GM12878 (cell line): ENCODE measurements around the gene PAXX. TPM values are rescaled to one million over a fixed set of nuclear protein-coding genes. Genes with fewer than 3 reads are reported as not detected.

ENCODE experiments used
- ATAC-seq: fragments of 200-7000 bp; cut with Tn5 transposase; 3 replicates; pipeline ENCODE4 v1.9.1; 2020; ENCODE audit warnings: mild to moderate bottlenecking, moderate library complexity
- BruUV-seq: library from RNA; stranded (reverse); fragments of 400-500 nt; replicated peaks from 2 replicates; lab custom pipeline; 2021; lab: Mats Ljungman, UMichigan
- CTCF ChIA-PET: fragments of 300-600 bp; sonication (Branson Sonifier 250); formaldehyde crosslinking; extraction: SDS; loops from one replicate; lab custom pipeline; 2021; ENCODE audit warnings: inconsistent platforms; lab: Yijun Ruan, JAX
- POLR2A ChIA-PET: fragments of 350-600 bp; formaldehyde crosslinking; extraction: SDS; loops from one replicate; lab custom pipeline; 2021; ENCODE audit warnings: inconsistent platforms; lab: Charles Lee
- RAD21 ChIA-PET: fragments of 300-600 bp; sonication (Branson Sonifier 250); formaldehyde crosslinking; loops from one replicate; lab custom pipeline; 2023; ENCODE audit warnings: antibody characterized with exemption; ENCODE audit not compliant: unreplicated experiment; lab: Charles Lee
- SMC1A ChIA-PET: fragments of 300-600 bp; sonication (Branson Sonifier 250); formaldehyde crosslinking; loops from one replicate; lab custom pipeline; 2023; ENCODE audit not compliant: unreplicated experiment, uncharacterized antibody; lab: Charles Lee
- DNase-seq: peaks from one replicate; pipeline ENCODE4 v3.0.0-alpha.2; 2011; ENCODE audit warnings: low read depth, low spot score
- FAIRE-seq: peaks from 3 replicates; lab custom pipeline; 2011; peaks lifted over from hg19 to GRCh38; lab: Jason Lieb, UNC
- H2AFZ ChIP-seq: 2 replicates; pipeline ENCODE4 v1.6.0; 2011; ENCODE audit warnings: low read depth, low read length, control low read depth; ENCODE audit not compliant: control insufficient read depth
- H3K27ac ChIP-seq: 2 replicates; pipeline ENCODE4 v1.5.1; 2011; ENCODE audit warnings: control low read depth; ENCODE audit not compliant: control insufficient read depth, insufficient read depth
- H3K27me3 ChIP-seq, 2 experiments: replicated peaks in 1 of 2; 2 replicates each; pipeline versions ENCODE4 v1.6.0 to v1.6.1; 2011; ENCODE audit warnings: low read length in 1 of 2; ENCODE audit not compliant: control insufficient read depth in 2 of 2, insufficient read depth in 2 of 2
- H3K36me3 ChIP-seq, 2 experiments: 2 replicates each; pipeline ENCODE4 v1.5.1; 2011; ENCODE audit warnings: low read length in 1 of 2; ENCODE audit not compliant: control insufficient read depth in 2 of 2, insufficient read depth in 2 of 2
- H3K4me1 ChIP-seq: 2 replicates; pipeline ENCODE4 v1.6.1; 2011; ENCODE audit warnings: mild to moderate bottlenecking, low read length, moderate library complexity, mixed read lengths; ENCODE audit not compliant: control insufficient read depth, insufficient read depth
- H3K4me2 ChIP-seq: 2 replicates; pipeline ENCODE4 v1.6.0; 2011; ENCODE audit warnings: control low read depth; ENCODE audit not compliant: control insufficient read depth, insufficient read depth
- H3K4me3 ChIP-seq: fragments of 200-600 bp; sonication (generic); 2 replicates; pipeline ENCODE4 v1.5.1; 2016
- H3K79me2 ChIP-seq: 2 replicates; pipeline ENCODE4 v1.6.0; 2011; ENCODE audit warnings: low read length; ENCODE audit not compliant: control insufficient read depth, insufficient read depth
- H3K9ac ChIP-seq: 2 replicates; pipeline ENCODE4 v1.8.0; 2011; ENCODE audit warnings: low read length, control low read depth, mixed read lengths; ENCODE audit not compliant: control insufficient read depth, insufficient read depth
- H3K9me3 ChIP-seq: replicated peaks from 3 replicates; pipeline ENCODE4 v1.5.1; 2011; ENCODE audit warnings: mild to moderate bottlenecking, low read length; ENCODE audit not compliant: control insufficient read depth, insufficient read depth
- H4K20me1 ChIP-seq: 2 replicates; pipeline ENCODE4 v1.6.0; 2011; ENCODE audit not compliant: control insufficient read depth, insufficient read depth
- BCL11A ChIP-seq: IDR thresholded peaks from 2 replicates; pipeline ENCODE4 v1.6.1; 2011; ENCODE audit warnings: low read depth, low read length
- BRCA1 ChIP-seq: IDR thresholded peaks from 2 replicates; pipeline ENCODE4 v1.6.1; 2011; ENCODE audit warnings: low read depth, low read length, improper control_type of control experiment
- TAF1 ChIP-seq: IDR thresholded peaks from 2 replicates; pipeline ENCODE4 v1.6.1; 2011; ENCODE audit warnings: mild to moderate bottlenecking, low read depth, low read length, borderline replicate concordance
- WGBS: methylation state at CpG from one replicate; pipeline ENCODE4 v1.1.6; 2016; ENCODE audit warnings: low lambda C conversion rate; ENCODE audit not compliant: insufficient replicate concordance, insufficient coverage; ENCODE audit errors: missing lambda C conversion rate; 5-methylcytosine and 5-hydroxymethylcytosine counted together
- in situ Hi-C: fragments of 300-500 bp; cut with MboI; formaldehyde crosslinking; loops from 9 replicates; pipeline ENCODE4 v1.14.3; 2018; ENCODE audit warnings: mixed read lengths
- intact Hi-C: fragments of 100-400 bp; cut with micrococcal nuclease; formaldehyde crosslinking; loops from one replicate; pipeline ENCODE4 v1.14.2; 2022; ENCODE audit not compliant: unreplicated experiment
- polyA plus RNA-seq, 11 experiments: library from polyadenylated mRNA; depleted of rRNA in 4 of 11; unstranded in 6 of 11; stranded (reverse) in 5 of 11; fragments of >200 nt; fragmentation: Nextera tagmentation in 4 of 11; fragmentation: Illumina TruSeq in 1 of 11; extraction: Ambion mirVana in 4 of 11; extraction: Trizol in 1 of 11; gene quantifications; 1 replicate in 1 of 11; 2 replicates in 10 of 11; pipeline versions ENCODE4 v1.2.1 to v1.2.3, GENCODE V29; 2011 to 2016; ENCODE audit warnings: inconsistent platforms in 2 of 11, missing spikeins in 2 of 11, low read depth in 1 of 11
- total RNA-seq, 4 experiments: library from RNA; depleted of rRNA in 3 of 4; stranded (reverse); fragments of >200 nt in 3 of 4; fragmentation: Illumina TruSeq in 1 of 4; extraction: Trizol in 1 of 4; gene quantifications; 2 replicates each; pipeline versions ENCODE4 v1.2.1 to v1.2.3, GENCODE V29; 2013 to 2021
- TF ChIP-seq, protein P1 (sequence below): fragments of 450-650 bp; conservative IDR thresholded peaks from 2 replicates; pipeline ENCODE4 v1.6.1; 2017; ENCODE audit warnings: mild to moderate bottlenecking, moderate library complexity
- TF ChIP-seq, protein P2 (sequence below): fragments of 150-350 bp; IDR thresholded peaks from 2 replicates; pipeline ENCODE4 v1.6.1; 2016; ENCODE audit warnings: low read depth, low read length

PAXX gene
- total and polyA plus RNA-seq, 10 of the 15 experiments (the other 5 are each of a cell fraction or from before 2014, with no cell fraction given) = 0.18 to 60.6 (median 29.5) TPM

DNA sequence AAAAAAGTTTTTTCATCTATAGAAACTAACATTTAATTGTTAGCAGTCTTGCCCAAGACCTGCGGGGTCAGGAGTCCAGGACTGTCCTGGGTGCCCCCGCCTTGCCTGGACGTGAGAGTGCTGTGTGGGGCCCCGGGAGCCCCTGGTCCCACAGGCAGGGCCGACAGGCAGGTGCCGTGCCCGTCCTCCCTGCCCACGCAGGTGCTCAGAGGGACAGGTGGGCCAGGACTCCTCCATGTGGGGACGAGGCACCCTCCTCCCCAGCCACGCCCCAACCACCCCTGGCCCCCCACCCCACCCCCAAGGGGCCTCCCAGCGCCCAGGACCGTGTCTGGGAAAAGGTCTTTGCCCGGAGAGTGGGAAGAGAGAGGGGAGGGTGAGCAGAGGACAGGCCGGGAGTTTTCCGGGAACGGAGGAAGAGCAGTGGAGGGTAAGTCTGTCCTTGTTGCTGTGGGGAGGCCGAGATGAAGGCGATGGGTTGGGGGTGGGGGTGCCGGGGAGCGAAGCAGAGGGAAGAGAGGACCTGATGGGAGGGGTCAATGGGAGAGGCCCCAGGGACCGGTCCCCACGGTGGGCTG lies 42.9 kb upstream of the PAXX start:
- ChIA-PET RAD21 (interaction anchor here (1.0 kb wide), 1 partner anchor 86 kb away, joined by 9 read pairs; no protein-coding TSS in a partner anchor), CTCF (interaction anchor here (1.0 to 3.5 kb wide), 4 partner anchors 81 to 114 kb away, joined by 3 to 163 read pairs (median 39); partner anchors contain the start of genes ABCA2 and FUT7), POLR2A (interaction anchor here (0.7 to 3.0 kb wide), 4 partner anchors 43 to 274 kb away, joined by 3 to 19 read pairs (median 4); partner anchors contain the start of gene PAXX), SMC1A (interaction anchor here (1.0 kb wide), 1 partner anchor 85 kb away, joined by 7 read pairs; no protein-coding TSS in a partner anchor)
- ATAC-seq = peak; percentile 12; the same call in 2 of the 3 replicates
- no peak for DNase-seq
- H2AFZ ChIP-seq = peak overlapping the region; percentile 97
- intact Hi-C loops (loop anchor here (10.0 kb wide), 1 partner anchor 155 kb away; the partner anchor contains the start of genes CCDC183 and TMEM141), in situ Hi-C loops (loop anchor here (5.0 kb wide), 1 partner anchor 88 kb away; no protein-coding TSS in a partner anchor)
- no peaks in the 10 kb centered on the region for H3K27me3 ChIP-seq
- H3K4me1 ChIP-seq = peaks cover 10% of the 10 kb centered on the region
- H4K20me1 ChIP-seq = no peaks in the 10 kb centered on the region
- TF ChIP-seq TAF1 = no peak
- no peak for TF ChIP-seq BRCA1
- TF ChIP-seq, protein P1, sequence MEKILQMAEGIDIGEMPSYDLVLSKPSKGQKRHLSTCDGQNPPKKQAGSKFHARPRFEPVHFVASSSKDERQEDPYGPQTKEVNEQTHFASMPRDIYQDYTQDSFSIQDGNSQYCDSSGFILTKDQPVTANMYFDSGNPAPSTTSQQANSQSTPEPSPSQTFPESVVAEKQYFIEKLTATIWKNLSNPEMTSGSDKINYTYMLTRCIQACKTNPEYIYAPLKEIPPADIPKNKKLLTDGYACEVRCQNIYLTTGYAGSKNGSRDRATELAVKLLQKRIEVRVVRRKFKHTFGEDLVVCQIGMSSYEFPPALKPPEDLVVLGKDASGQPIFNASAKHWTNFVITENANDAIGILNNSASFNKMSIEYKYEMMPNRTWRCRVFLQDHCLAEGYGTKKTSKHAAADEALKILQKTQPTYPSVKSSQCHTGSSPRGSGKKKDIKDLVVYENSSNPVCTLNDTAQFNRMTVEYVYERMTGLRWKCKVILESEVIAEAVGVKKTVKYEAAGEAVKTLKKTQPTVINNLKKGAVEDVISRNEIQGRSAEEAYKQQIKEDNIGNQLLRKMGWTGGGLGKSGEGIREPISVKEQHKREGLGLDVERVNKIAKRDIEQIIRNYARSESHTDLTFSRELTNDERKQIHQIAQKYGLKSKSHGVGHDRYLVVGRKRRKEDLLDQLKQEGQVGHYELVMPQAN = no peak; the same call in 1 of the 2 replicates
- TF ChIP-seq, protein P2, sequence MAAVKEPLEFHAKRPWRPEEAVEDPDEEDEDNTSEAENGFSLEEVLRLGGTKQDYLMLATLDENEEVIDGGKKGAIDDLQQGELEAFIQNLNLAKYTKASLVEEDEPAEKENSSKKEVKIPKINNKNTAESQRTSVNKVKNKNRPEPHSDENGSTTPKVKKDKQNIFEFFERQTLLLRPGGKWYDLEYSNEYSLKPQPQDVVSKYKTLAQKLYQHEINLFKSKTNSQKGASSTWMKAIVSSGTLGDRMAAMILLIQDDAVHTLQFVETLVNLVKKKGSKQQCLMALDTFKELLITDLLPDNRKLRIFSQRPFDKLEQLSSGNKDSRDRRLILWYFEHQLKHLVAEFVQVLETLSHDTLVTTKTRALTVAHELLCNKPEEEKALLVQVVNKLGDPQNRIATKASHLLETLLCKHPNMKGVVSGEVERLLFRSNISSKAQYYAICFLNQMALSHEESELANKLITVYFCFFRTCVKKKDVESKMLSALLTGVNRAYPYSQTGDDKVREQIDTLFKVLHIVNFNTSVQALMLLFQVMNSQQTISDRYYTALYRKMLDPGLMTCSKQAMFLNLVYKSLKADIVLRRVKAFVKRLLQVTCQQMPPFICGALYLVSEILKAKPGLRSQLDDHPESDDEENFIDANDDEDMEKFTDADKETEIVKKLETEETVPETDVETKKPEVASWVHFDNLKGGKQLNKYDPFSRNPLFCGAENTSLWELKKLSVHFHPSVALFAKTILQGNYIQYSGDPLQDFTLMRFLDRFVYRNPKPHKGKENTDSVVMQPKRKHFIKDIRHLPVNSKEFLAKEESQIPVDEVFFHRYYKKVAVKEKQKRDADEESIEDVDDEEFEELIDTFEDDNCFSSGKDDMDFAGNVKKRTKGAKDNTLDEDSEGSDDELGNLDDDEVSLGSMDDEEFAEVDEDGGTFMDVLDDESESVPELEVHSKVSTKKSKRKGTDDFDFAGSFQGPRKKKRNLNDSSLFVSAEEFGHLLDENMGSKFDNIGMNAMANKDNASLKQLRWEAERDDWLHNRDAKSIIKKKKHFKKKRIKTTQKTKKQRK = no peak
- no peak for TF ChIP-seq BCL11A
- H3K27ac ChIP-seq = peak overlapping the region; percentile 53
- H3K4me3 ChIP-seq = peak overlapping the region; percentile 77; the same call in 1 of the 2 replicates
- H3K36me3 ChIP-seq = no peaks in the 10 kb centered on the region
- BruUV-seq = no TSS peak
- H3K9ac ChIP-seq = peak overlapping the region; percentile 62
- H3K79me2 ChIP-seq = peaks cover under 1% of the 10 kb centered on the region; the same call in 1 of the 2 replicates
- WGBS = 18% methylated on average over 18 of the region's 22 CpGs
- H3K9me3 ChIP-seq = no peaks in the 10 kb centered on the region
- H3K4me2 ChIP-seq = peak overlapping the region; percentile 98
- no peak for FAIRE-seq
